ENCODE measurements around the gene PARP3.
A peak's percentile ranks its signal among the peaks of the same experiment; 100 is the strongest.

Gene PARP3

GRCh38 chr3:51960386-51960785 is 18.2 kb downstream of the PARP3 start:
- DNase-seq, result no peak
- peaks cover 5% of the 10 kb centered on the region for H3K36me3 Mint-ChIP-seq (ENCODE audit: insufficient read depth)
- H3K9me3 Mint-ChIP-seq, result no peaks in the 10 kb centered on the region
- no peak overlapping the region for H3K27ac Mint-ChIP-seq
- H3K27me3 Mint-ChIP-seq, result peaks cover 7 to 59% of the 10 kb centered on the region in 2 donors
- H3K4me3 Mint-ChIP-seq, result no peak overlapping the region
- ATAC-seq (replicated peaks), result no peak
- peaks cover 7 to 18% of the 10 kb centered on the region in 2 donors for H3K4me1 Mint-ChIP-seq (ENCODE audit: low read depth in 2 of 2)

- H3K36me3 Mint-ChIP-seq (ENCODE audit: insufficient read depth), result peaks cover 5% of the 10 kb centered on the region
- no peak for ATAC-seq (replicated peaks)
- DNase-seq, result no peak
- peaks cover 12 to 24% of the 10 kb centered on the region in 2 donors for H3K4me1 Mint-ChIP-seq (ENCODE audit: low read depth in 2 of 2)
- H3K27ac Mint-ChIP-seq, result no peak overlapping the region
- H3K27me3 Mint-ChIP-seq, result peaks cover 7 to 59% of the 10 kb centered on the region in 2 donors
- no peaks in the 10 kb centered on the region for H3K9me3 Mint-ChIP-seq
- no peak overlapping the region for H3K4me3 Mint-ChIP-seq
These were observed 18.8 kb downstream of the PARP3 start for GRCh38 chr3:51961011-51961410.

- H3K27me3 Mint-ChIP-seq, result peaks cover 7 to 59% of the 10 kb centered on the region in 2 donors
These were observed 19.7 kb downstream of the PARP3 start for GRCh38 chr3:51961602-51962569.

GRCh38 chr3:51962854-51963530 is 20.8 kb downstream of the PARP3 start:
- H3K27me3 Mint-ChIP-seq, result peaks cover 6 to 49% of the 10 kb centered on the region in 2 donors
- no peak overlapping the region for H3K27ac Mint-ChIP-seq
- no peaks in the 10 kb centered on the region for H3K9me3 Mint-ChIP-seq
- H3K36me3 Mint-ChIP-seq (ENCODE audit: insufficient read depth), result peaks cover 5% of the 10 kb centered on the region
- ATAC-seq (replicated peaks), result no peak
- H3K4me1 Mint-ChIP-seq (ENCODE audit: low read depth in 2 of 2), result peaks cover 12 to 26% of the 10 kb centered on the region in 2 donors
- no peak for DNase-seq
- H3K4me3 Mint-ChIP-seq, result no peak overlapping the region

More at GRCh38 chr3:51961602-51962569, 19.7 kb downstream of the PARP3 start:
- ATAC-seq (replicated peaks), result no peak
- H3K9me3 Mint-ChIP-seq, result no peaks in the 10 kb centered on the region
- H3K27ac Mint-ChIP-seq, result no peak overlapping the region
- H3K36me3 Mint-ChIP-seq (ENCODE audit: insufficient read depth), result peaks cover 5% of the 10 kb centered on the region
- H3K4me1 Mint-ChIP-seq (ENCODE audit: low read depth in 2 of 2), result peaks cover 12 to 25% of the 10 kb centered on the region in 2 donors
- DNase-seq, result no peak
- no peak overlapping the region for H3K4me3 Mint-ChIP-seq

- peaks cover 5% of the 10 kb centered on the region for H3K36me3 Mint-ChIP-seq (ENCODE audit: insufficient read depth)
- H3K27ac Mint-ChIP-seq, result no peak overlapping the region
- no peak for DNase-seq
- no peak for ATAC-seq (replicated peaks)
- H3K9me3 Mint-ChIP-seq, result no peaks in the 10 kb centered on the region
- H3K27me3 Mint-ChIP-seq, result peaks cover 0 to 39% of the 10 kb centered on the region in 2 donors
- peaks cover 17 to 35% of the 10 kb centered on the region in 2 donors for H3K4me1 Mint-ChIP-seq (ENCODE audit: low read depth in 2 of 2)
- no peak overlapping the region for H3K4me3 Mint-ChIP-seq
These were observed 21.8 kb downstream of the PARP3 start for GRCh38 chr3:51963951-51964451.

- Mint-ChIP-seq H3K4me3 (no peak overlapping the region), H3K36me3 (ENCODE audit: insufficient read depth) (peaks cover 5% of the 10 kb centered on the region), H3K27ac (no peak overlapping the region), H3K27me3 (peaks cover 0 to 34% of the 10 kb centered on the region in 2 donors), H3K9me3 (no peaks in the 10 kb centered on the region), H3K4me1 (ENCODE audit: low read depth in 2 of 2) (peaks cover 20 to 35% of the 10 kb centered on the region in 2 donors)
- DNase-seq, result no peak
- ATAC-seq (replicated peaks), result no peak
These were observed 22.4 kb downstream of the PARP3 start for GRCh38 chr3:51964521-51964920.

GRCh38 chr3:51966016-51966415 is 23.9 kb downstream of the PARP3 start:
- Mint-ChIP-seq H3K27ac (peak overlapping the region; percentile 46 to 77), H3K9me3 (no peaks in the 10 kb centered on the region), H3K36me3 (ENCODE audit: insufficient read depth) (peaks cover 2% of the 10 kb centered on the region), H3K4me1 (ENCODE audit: low read depth in 2 of 2) (peaks cover 20 to 35% of the 10 kb centered on the region in 2 donors), H3K27me3 (peaks cover 0 to 19% of the 10 kb centered on the region in 2 donors), H3K4me3 (peak overlapping the region; percentile 78 to 80)
- DNase-seq (no peak), ATAC-seq (replicated peaks) (no peak)

- Mint-ChIP-seq H3K4me3 (peak overlapping the region; percentile 78 to 80), H3K4me1 (ENCODE audit: low read depth in 2 of 2) (peaks cover 20 to 34% of the 10 kb centered on the region in 2 donors), H3K9me3 (no peaks in the 10 kb centered on the region), H3K36me3 (ENCODE audit: insufficient read depth) (peaks cover under 1% of the 10 kb centered on the region), H3K27me3 (peaks cover 0 to 14% of the 10 kb centered on the region in 2 donors), H3K27ac (peak overlapping the region; percentile 46 to 77)
- no peak for DNase-seq
- ATAC-seq (replicated peaks), result no peak
These were observed 24.3 kb downstream of the PARP3 start for GRCh38 chr3:51966486-51966885.

GRCh38 chr3:51966922-51967383 is 24.8 kb downstream of the PARP3 start:
- Mint-ChIP-seq H3K27ac (peak overlapping the region in 1 of 2 donors; percentile 46), H3K4me1 (ENCODE audit: low read depth in 2 of 2) (peaks cover 20 to 34% of the 10 kb centered on the region in 2 donors), H3K36me3 (ENCODE audit: insufficient read depth) (no peaks in the 10 kb centered on the region), H3K4me3 (peak overlapping the region; percentile 78 to 80), H3K27me3 (peaks cover 0 to 9% of the 10 kb centered on the region in 2 donors), H3K9me3 (no peaks in the 10 kb centered on the region)
- peak in 1 of 3 experiments; percentile 17 for DNase-seq
- peak; percentile 79 for ATAC-seq (replicated peaks)

- ATAC-seq (replicated peaks), result peak; percentile 73
- no peak for DNase-seq
These were observed 25.4 kb downstream of the PARP3 start, which contains the start of gene PCBP4 for GRCh38 chr3:51967384-51968169. Gene PCBP4, minus strand, starts transcription at chr3:51967454. Its CDS starts 6,214 bp downstream, at chr3:51961240.

GRCh38 chr3:51968170-51968775 is 26.1 kb downstream of the PARP3 start:
- DNase-seq (no peak), ATAC-seq (replicated peaks) (no peak)
- Mint-ChIP-seq H3K4me3 (peak overlapping the region; percentile 89 to 90), H3K4me1 (ENCODE audit: low read depth in 2 of 2) (peaks cover 20 to 32% of the 10 kb centered on the region in 2 donors), H3K9me3 (no peaks in the 10 kb centered on the region), H3K27ac (peak overlapping the region; percentile 62 to 91), H3K36me3 (ENCODE audit: insufficient read depth) (no peaks in the 10 kb centered on the region), H3K27me3 (peaks cover 0 to 8% of the 10 kb centered on the region in 2 donors)

More at GRCh38 chr3:51967384-51968169, 25.4 kb downstream of the PARP3 start, which contains the start of gene PCBP4:
- H3K27ac Mint-ChIP-seq, result peak within 1 kb of the TSS; percentile 62 to 91
- peaks cover 0 to 8% of the 10 kb centered on the region in 2 donors for H3K27me3 Mint-ChIP-seq
- no peaks in the 10 kb centered on the region for H3K9me3 Mint-ChIP-seq
- H3K4me3 Mint-ChIP-seq, result peak within 1 kb of the TSS; percentile 89 to 90
- peaks cover 20 to 34% of the 10 kb centered on the region in 2 donors for H3K4me1 Mint-ChIP-seq (ENCODE audit: low read depth in 2 of 2)
- no peaks in the 10 kb centered on the region for H3K36me3 Mint-ChIP-seq (ENCODE audit: insufficient read depth)
